ENCODE results near the gene CERS1.

CERS1 gene

GRCh38 chr19:18853755-18854427, 42.1 kb downstream of the CERS1 start:
- POLR2A ChIA-PET: no interaction called here
- CTCF ChIA-PET: interaction anchor here (1.0 to 5.9 kb wide), 4 partner anchors 9 to 295 kb away, joined by 3 to 58 read pairs (median 12); partner anchors contain the start of gene REX1BD

DNA sequence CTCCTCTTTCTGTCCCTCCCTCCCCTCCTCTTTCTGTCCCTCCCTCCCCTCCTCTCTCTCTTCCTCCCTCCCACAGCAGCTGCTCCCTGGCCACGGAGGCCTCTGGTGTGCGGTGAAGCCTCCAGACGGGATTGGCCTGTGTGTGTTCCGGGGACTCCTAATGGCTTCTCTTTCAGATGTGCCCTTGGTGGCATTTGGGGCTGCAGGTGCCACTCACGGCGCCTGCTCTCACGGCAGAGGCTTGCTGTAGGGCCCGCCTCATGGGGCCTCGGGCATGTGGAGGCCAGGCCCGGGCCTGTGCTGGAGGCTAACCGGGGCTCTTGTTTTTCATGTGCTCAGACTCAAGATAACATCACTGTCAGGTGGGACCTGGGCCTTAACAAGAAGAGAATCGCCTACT, 43.3 kb downstream of the CERS1 start:
- H3K4me3 ChIP-seq (ENCODE audit: low read depth, low read length): no peak overlapping the region
- DNase-seq (ENCODE audit: low read depth, low spot score): no peak
- POLR2A ChIA-PET: no interaction called here
- CTCF ChIA-PET: interaction anchor here (6.6 to 13.0 kb wide), 3 partner anchors 9 to 261 kb away, joined by 149 to 286 read pairs (median 249); partner anchors contain the start of genes REX1BD and UPF1
- TF ChIP-seq, protein P1, sequence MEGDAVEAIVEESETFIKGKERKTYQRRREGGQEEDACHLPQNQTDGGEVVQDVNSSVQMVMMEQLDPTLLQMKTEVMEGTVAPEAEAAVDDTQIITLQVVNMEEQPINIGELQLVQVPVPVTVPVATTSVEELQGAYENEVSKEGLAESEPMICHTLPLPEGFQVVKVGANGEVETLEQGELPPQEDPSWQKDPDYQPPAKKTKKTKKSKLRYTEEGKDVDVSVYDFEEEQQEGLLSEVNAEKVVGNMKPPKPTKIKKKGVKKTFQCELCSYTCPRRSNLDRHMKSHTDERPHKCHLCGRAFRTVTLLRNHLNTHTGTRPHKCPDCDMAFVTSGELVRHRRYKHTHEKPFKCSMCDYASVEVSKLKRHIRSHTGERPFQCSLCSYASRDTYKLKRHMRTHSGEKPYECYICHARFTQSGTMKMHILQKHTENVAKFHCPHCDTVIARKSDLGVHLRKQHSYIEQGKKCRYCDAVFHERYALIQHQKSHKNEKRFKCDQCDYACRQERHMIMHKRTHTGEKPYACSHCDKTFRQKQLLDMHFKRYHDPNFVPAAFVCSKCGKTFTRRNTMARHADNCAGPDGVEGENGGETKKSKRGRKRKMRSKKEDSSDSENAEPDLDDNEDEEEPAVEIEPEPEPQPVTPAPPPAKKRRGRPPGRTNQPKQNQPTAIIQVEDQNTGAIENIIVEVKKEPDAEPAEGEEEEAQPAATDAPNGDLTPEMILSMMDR (IDR thresholded peaks at IDR 0.05; ENCODE audit: insufficient read depth, low read length, missing control alignments): no peak

More at GRCh38 chr19:18853755-18854427, 42.1 kb downstream of the CERS1 start:
- no peak overlapping the region for H3K4me3 ChIP-seq (ENCODE audit: low read depth, low read length)
- no peak for DNase-seq (ENCODE audit: low read depth, low spot score)
- TF ChIP-seq, protein P1 (IDR thresholded peaks at IDR 0.05; ENCODE audit: insufficient read depth, low read length, missing control alignments): no peak

- ChIA-PET POLR2A (no interaction called here), CTCF (interaction anchor here (6.6 to 13.0 kb wide), 3 partner anchors 10 to 260 kb away, joined by 149 to 286 read pairs (median 249); partner anchors contain the start of genes REX1BD and UPF1)
- TF ChIP-seq, protein P1 (IDR thresholded peaks at IDR 0.05; ENCODE audit: insufficient read depth, low read length, missing control alignments): no peak
These were observed 44.2 kb downstream of the CERS1 start for GRCh38 chr19:18851673-18852325.

DNA sequence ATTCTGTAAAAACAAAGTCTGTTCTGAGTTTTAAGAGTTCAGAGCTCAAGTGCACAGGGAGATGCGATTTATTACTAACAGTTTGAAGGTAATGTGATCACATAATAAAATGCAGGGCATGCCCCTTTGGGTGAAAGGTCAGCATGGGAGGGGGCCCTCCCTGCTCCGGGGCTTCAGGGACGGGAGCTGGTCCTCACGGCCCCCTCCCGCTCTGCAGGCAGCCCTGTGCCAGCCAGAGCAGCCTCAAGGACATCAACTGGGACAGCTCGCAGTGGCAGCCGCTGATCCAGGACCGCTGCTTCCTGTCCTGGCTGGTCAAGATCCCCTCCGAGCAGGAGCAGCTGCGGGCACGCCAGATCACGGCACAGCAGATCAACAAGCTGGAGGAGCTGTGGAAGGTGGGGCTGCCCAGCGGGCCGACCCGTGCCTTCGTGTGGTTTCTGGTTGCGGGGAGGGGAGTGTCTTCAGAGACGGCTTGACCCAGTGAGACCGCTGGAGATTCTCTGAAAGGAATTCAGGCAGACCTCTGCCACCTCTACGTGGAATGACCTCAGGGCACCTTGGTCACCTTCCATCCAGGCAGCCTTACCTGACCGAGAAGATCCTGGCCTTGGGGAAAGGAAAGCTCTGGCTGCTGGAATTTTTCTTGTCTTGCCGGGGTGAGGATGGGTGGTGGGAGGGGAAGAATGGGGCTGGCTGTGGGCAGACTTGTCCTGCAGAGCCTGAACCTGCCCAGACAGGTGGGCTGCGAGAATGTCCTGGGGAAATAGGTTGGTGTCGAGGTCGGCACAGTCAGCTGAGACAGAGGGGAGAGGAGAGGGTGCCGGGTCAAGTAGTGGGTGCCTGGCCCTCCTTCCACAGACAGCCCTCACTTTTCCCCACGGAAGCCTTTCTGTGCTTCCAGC, 45.2 kb downstream of the CERS1 start:
- TF ChIP-seq, protein P1 (IDR thresholded peaks at IDR 0.05; ENCODE audit: insufficient read depth, low read length, missing control alignments): no peak
- no peak overlapping the region for H3K4me3 ChIP-seq (ENCODE audit: low read depth, low read length)
- DNase-seq (ENCODE audit: low read depth, low spot score): no peak
- POLR2A ChIA-PET: no interaction called here
- CTCF ChIA-PET: interaction anchor here (1.8 to 13.0 kb wide), 4 partner anchors 11 to 259 kb away, joined by 5 to 286 read pairs (median 199); partner anchors contain the start of genes REX1BD and UPF1

More at GRCh38 chr19:18851673-18852325, 44.2 kb downstream of the CERS1 start:
- no peak for DNase-seq (ENCODE audit: low read depth, low spot score)
- no peak overlapping the region for H3K4me3 ChIP-seq (ENCODE audit: low read depth, low read length)

GRCh38 chr19:18849838-18850400, 46.0 kb downstream of the CERS1 start:
- TF ChIP-seq, protein P1 (IDR thresholded peaks at IDR 0.05; ENCODE audit: insufficient read depth, low read length, missing control alignments): no peak
- DNase-seq (ENCODE audit: low read depth, low spot score): no peak
- ChIA-PET CTCF (interaction anchor here (0.9 to 13.0 kb wide), 5 partner anchors 12 to 291 kb away, joined by 3 to 286 read pairs (median 149); partner anchors contain the start of genes REX1BD and UPF1), POLR2A (no interaction called here)
- H3K4me3 ChIP-seq (ENCODE audit: low read depth, low read length): no peak overlapping the region

Data from AG04449 (cell line).